Stimulated activated CD8-positive, alpha-beta memory T cell treated with anti-CD3 and anti-CD28 coated beads, Interleukin-12 subunit alpha, Interleukin-12 subunit beta, amount 100 ng/mL, for 4 hours (primary cell): ENCODE data around the gene RDX.
A peak's percentile ranks its signal among the peaks of the same experiment; 100 is the strongest.
"Not testable (repeated sequence)": the region's sequence is repeated elsewhere in the genome, so short reads cannot be mapped to it uniquely, and the experiment has no call there.

Experiments used
- DNase-seq: peaks from one replicate; pipeline ENCODE4 v3.0.0-alpha.2; 2020; ENCODE audit warnings: low read depth

Gene RDX

GRCh38 chr11:110296226-110297075 is at the start of gene RDX:
Gene RDX (minus strand): TSS chr11:110296614. CDS start chr11:110279692, 16,922 bp downstream.
- peak; percentile 43 for DNase-seq

- DNase-seq, result no peak
These were observed 49.3 kb upstream of the RDX start for GRCh38 chr11:110345743-110346142.

GRCh38 chr11:110340436-110340835 is 44.0 kb upstream of the RDX start:
- DNase-seq, result no peak

GRCh38 chr11:110339456-110340250 is 43.2 kb upstream of the RDX start:
- DNase-seq, result no peak

- no peak for DNase-seq
These were observed 42.3 kb upstream of the RDX start for GRCh38 chr11:110338684-110339083.

- DNase-seq, result no peak
These were observed 41.3 kb upstream of the RDX start for GRCh38 chr11:110337570-110338193.

GRCh38 chr11:110336054-110336453 is 39.6 kb upstream of the RDX start:
- no peak for DNase-seq

GRCh38 chr11:110335358-110335757 is 38.9 kb upstream of the RDX start:
- no peak for DNase-seq

GRCh38 chr11:110331626-110332025 is 35.2 kb upstream of the RDX start:
- DNase-seq, result no peak

GRCh38 chr11:110329445-110329844 is 33.0 kb upstream of the RDX start:
- no peak for DNase-seq

- no peak for DNase-seq
These were observed 31.1 kb upstream of the RDX start for GRCh38 chr11:110327508-110327907.

GRCh38 chr11:110323786-110324185 is 27.4 kb upstream of the RDX start:
- no peak for DNase-seq

- no peak for DNase-seq
These were observed 23.1 kb upstream of the RDX start for GRCh38 chr11:110319501-110319900.

GRCh38 chr11:110318638-110319404 is 22.4 kb upstream of the RDX start:
- DNase-seq, result no peak

- DNase-seq, result no peak
These were observed 21.1 kb upstream of the RDX start for GRCh38 chr11:110317516-110317932.

GRCh38 chr11:110314366-110315095 is 18.1 kb upstream of the RDX start:
- no peak for DNase-seq

- no peak for DNase-seq
These were observed 16.3 kb upstream of the RDX start for GRCh38 chr11:110312670-110313069.

- DNase-seq, result no peak
These were observed 15.6 kb upstream of the RDX start for GRCh38 chr11:110311783-110312579.

GRCh38 chr11:110308071-110308470 is 11.7 kb upstream of the RDX start:
- no peak for DNase-seq

GRCh38 chr11:110306019-110306388 is 9.6 kb upstream of the RDX start:
- not testable (repeated sequence) for DNase-seq
